Measurements from ENCODE around the gene DESI1. TPM values are rescaled to one million over a fixed set of nuclear protein-coding genes. Genes with fewer than 3 reads are reported as not detected.
A peak's percentile ranks its signal among the peaks of the same experiment; 100 is the strongest.

The DESI1 gene
- total and polyA plus RNA-seq, 2 of the 13 experiments (the other 11 are each of a cell fraction or from before 2014, with no cell fraction given) = 21.6 to 29.2 TPM

DNA sequence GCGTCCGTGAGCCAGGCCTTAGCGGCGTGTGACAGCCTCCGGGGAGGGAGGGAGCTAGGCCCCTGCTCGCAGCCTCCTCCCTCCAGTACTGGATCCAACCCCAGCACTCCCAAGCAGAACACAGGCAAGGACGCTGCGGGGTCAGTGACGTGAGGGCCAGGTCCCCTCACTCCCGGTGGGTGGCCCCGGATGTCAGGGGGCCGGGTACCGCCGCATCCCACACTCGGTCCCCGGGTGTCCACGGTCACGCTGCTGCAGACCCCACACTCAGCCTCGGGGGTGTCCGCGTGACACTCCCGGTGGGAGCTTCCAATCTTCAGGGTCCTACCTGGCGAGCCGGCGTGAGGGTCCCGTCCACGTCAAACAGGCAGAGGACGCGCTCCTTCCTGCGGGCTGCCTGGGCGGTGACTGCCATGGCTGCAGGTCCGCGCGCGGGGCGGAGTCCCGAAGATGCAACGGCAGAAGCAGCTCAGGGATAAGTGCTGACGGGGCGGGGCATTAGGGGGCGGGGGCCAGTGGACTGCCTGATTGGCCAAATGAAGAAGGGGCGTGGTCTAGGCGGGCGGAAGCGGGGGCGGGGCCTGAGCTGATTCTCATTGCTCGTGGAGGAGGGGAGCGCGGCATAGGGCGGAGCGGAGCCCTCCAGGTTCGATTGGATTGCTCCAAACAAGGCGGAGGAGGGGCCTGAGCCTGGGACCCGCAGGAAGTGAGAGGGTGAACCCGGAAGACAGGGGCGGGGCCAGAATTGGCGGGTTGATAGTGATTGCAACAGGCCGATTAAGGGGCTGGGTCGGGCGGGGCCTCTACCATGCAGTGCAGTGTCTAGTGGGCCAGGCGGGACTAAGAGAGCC, 31.2 kb downstream of the DESI1 start, which contains the start of gene PMM1 (continued):
- no peak for TF ChIP-seq ZNF646 (CRISPR knock-in tag; IDR thresholded peaks at IDR 0.05)
- no peak for TF ChIP-seq ZNF615 (CRISPR knock-in tag; IDR thresholded peaks at IDR 0.05; ENCODE audit: borderline replicate concordance)
- TF ChIP-seq ZNF235 (CRISPR knock-in tag; IDR thresholded peaks at IDR 0.05; ENCODE audit: borderline replicate concordance) = no peak
- TF ChIP-seq DMAP1 (CRISPR knock-in tag; IDR thresholded peaks at IDR 0.05) = no peak
- no peak for TF ChIP-seq ZNF468 (CRISPR knock-in tag; IDR thresholded peaks at IDR 0.05)
- TF ChIP-seq, protein P1, sequence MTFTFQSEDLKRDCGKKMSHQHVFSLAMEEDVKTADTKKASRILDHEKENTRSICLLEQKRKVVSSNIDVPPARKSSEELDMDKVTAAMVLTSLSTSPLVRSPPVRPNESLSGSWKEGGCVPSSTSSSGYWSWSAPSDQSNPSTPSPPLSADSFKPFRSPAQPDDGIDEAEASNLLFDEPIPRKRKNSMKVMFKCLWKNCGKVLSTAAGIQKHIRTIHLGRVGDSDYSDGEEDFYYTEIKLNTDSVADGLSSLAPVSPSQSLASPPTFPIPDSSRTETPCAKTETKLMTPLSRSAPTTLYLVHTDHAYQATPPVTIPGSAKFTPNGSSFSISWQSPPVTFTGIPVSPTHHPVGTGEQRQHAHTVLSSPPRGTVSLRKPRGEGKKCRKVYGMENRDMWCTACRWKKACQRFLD (CRISPR knock-in tag; IDR thresholded peaks at IDR 0.05; ENCODE audit: borderline replicate concordance) = no peak
- no peak for TF ChIP-seq ZC3H4 (CRISPR knock-in tag; IDR thresholded peaks at IDR 0.05; ENCODE audit: borderline replicate concordance)
- TF ChIP-seq RXRB (CRISPR knock-in tag; IDR thresholded peaks at IDR 0.05; ENCODE audit: borderline replicate concordance) = peak; percentile 19; the same call in 1 of the 2 replicates
- no peak for TF ChIP-seq ZNF24 (IDR thresholded peaks at IDR 0.05)
- TF ChIP-seq ZNF816 (CRISPR knock-in tag; IDR thresholded peaks at IDR 0.05; ENCODE audit: borderline replicate concordance) = no peak
- TF ChIP-seq, protein P2, sequence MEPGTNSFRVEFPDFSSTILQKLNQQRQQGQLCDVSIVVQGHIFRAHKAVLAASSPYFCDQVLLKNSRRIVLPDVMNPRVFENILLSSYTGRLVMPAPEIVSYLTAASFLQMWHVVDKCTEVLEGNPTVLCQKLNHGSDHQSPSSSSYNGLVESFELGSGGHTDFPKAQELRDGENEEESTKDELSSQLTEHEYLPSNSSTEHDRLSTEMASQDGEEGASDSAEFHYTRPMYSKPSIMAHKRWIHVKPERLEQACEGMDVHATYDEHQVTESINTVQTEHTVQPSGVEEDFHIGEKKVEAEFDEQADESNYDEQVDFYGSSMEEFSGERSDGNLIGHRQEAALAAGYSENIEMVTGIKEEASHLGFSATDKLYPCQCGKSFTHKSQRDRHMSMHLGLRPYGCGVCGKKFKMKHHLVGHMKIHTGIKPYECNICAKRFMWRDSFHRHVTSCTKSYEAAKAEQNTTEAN (CRISPR knock-in tag; conservative IDR thresholded peaks at IDR 0.05) = no peak
- TF ChIP-seq SYNCRIP (IDR thresholded peaks at IDR 0.05; ENCODE audit: insufficient read depth, low read depth, low read length) = no peak
- TF ChIP-seq, protein P3, sequence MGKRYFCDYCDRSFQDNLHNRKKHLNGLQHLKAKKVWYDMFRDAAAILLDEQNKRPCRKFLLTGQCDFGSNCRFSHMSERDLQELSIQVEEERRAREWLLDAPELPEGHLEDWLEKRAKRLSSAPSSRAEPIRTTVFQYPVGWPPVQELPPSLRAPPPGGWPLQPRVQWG (CRISPR knock-in tag; IDR thresholded peaks at IDR 0.05; ENCODE audit: borderline replicate concordance, low read depth) = no peak
- TF ChIP-seq, protein P4, sequence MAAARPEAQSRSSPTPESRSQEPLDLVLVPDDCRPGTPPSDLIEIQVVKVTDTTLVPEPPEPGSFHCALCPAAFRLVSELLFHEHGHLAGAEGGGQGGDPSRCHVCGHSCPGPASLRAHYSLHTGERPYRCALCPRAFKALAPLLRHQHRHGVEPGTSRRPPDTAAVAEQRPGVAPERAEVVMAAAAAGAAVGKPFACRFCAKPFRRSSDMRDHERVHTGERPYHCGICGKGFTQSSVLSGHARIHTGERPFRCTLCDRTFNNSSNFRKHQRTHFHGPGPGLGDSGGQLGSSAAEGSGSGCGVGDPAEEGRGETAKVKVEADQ (CRISPR knock-in tag; IDR thresholded peaks at IDR 0.05; ENCODE audit: borderline replicate concordance) = peak; percentile 51; the same call in 1 of the 2 replicates
- TF ChIP-seq SAFB2 (CRISPR knock-in tag; IDR thresholded peaks at IDR 0.05; ENCODE audit: borderline replicate concordance, low read depth) = no peak
- TF ChIP-seq SP2 (CRISPR knock-in tag; IDR thresholded peaks at IDR 0.05) = peak; percentile 82
- TF ChIP-seq ZNF432 (CRISPR knock-in tag; IDR thresholded peaks at IDR 0.05; ENCODE audit: borderline replicate concordance) = no peak
- no peak for TF ChIP-seq ZNF260 (CRISPR knock-in tag; IDR thresholded peaks at IDR 0.05; ENCODE audit: borderline replicate concordance, low read depth)

All from HepG2 (cell line).